HepG2 (cell line): ENCODE measurements around the gene TRMU.
"Not testable (repeated sequence)": the region's sequence is repeated elsewhere in the genome, so short reads cannot be mapped to it uniquely, and the experiment has no call there.

Experiments used
- DNMT3B ChIP-seq: conservative IDR thresholded peaks from 2 replicates; pipeline ENCODE4 v1.6.1; 2016; ENCODE audit warnings: missing biosample characterization, control low read depth
- YEATS4 ChIP-seq: sonication (generic); formaldehyde crosslinking; IDR thresholded peaks from 2 replicates; pipeline ENCODE4 v1.4.0; 2020; ENCODE audit warnings: missing genetic modification reagents, borderline replicate concordance
- ZNF557 ChIP-seq: sonication (generic); formaldehyde crosslinking; IDR thresholded peaks from 2 replicates; pipeline ENCODE4 v1.4.0; 2020; ENCODE audit warnings: missing genetic modification reagents
- ZNF891 ChIP-seq: sonication (generic); formaldehyde crosslinking; IDR thresholded peaks from 2 replicates; pipeline ENCODE4 v1.5.0; 2020; ENCODE audit warnings: mild to moderate bottlenecking, missing genetic modification reagents
- TF ChIP-seq, protein P1 (sequence below): sonication (generic); formaldehyde crosslinking; IDR thresholded peaks from 2 replicates; pipeline ENCODE4 v1.4.0; 2020; ENCODE audit warnings: missing genetic modification reagents, borderline replicate concordance
- TF ChIP-seq, protein P2 (sequence below): sonication (generic); formaldehyde crosslinking; IDR thresholded peaks from 2 replicates; pipeline ENCODE4 v1.4.0; 2020; ENCODE audit warnings: missing genetic modification reagents
- TF ChIP-seq, protein P3 (sequence below): sonication (generic); formaldehyde crosslinking; IDR thresholded peaks from 2 replicates; pipeline ENCODE4 v1.5.0; 2020; ENCODE audit warnings: mild to moderate bottlenecking, missing genetic modification reagents, moderate library complexity

DNA sequence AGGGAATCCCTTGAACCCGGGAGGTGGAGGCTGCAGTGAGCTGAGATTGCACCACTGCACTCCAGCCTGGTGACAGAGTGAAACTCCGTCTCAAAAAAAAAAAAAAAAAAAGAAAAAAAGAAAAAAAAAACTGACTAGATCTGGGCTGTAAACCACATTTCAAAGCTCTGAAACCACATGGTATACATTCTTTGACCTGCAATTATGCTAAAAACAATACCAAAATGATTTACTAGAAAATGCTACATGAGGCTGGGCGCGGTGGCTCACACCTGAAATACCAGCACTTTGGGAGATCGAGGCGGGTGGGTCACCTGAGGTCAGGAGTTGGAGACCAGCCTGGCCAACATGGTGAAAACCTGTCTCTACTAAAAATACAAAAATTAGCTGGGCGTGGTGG is 68.4 kb downstream of the TRMU start:
- not testable (repeated sequence) for TF ChIP-seq DNMT3B, ZNF557, YEATS4, ZNF891 (CRISPR knock-in tag)
- TF ChIP-seq, protein P1, sequence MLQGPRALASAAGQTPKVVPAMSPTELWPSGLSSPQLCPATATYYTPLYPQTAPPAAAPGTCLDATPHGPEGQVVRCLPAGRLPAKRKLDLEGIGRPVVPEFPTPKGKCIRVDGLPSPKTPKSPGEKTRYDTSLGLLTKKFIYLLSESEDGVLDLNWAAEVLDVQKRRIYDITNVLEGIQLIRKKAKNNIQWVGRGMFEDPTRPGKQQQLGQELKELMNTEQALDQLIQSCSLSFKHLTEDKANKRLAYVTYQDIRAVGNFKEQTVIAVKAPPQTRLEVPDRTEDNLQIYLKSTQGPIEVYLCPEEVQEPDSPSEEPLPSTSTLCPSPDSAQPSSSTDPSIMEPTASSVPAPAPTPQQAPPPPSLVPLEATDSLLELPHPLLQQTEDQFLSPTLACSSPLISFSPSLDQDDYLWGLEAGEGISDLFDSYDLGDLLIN, result not testable (repeated sequence)
- TF ChIP-seq, protein P2, sequence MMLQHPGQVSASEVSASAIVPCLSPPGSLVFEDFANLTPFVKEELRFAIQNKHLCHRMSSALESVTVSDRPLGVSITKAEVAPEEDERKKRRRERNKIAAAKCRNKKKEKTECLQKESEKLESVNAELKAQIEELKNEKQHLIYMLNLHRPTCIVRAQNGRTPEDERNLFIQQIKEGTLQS (CRISPR knock-in tag), result not testable (repeated sequence)
- TF ChIP-seq, protein P3, sequence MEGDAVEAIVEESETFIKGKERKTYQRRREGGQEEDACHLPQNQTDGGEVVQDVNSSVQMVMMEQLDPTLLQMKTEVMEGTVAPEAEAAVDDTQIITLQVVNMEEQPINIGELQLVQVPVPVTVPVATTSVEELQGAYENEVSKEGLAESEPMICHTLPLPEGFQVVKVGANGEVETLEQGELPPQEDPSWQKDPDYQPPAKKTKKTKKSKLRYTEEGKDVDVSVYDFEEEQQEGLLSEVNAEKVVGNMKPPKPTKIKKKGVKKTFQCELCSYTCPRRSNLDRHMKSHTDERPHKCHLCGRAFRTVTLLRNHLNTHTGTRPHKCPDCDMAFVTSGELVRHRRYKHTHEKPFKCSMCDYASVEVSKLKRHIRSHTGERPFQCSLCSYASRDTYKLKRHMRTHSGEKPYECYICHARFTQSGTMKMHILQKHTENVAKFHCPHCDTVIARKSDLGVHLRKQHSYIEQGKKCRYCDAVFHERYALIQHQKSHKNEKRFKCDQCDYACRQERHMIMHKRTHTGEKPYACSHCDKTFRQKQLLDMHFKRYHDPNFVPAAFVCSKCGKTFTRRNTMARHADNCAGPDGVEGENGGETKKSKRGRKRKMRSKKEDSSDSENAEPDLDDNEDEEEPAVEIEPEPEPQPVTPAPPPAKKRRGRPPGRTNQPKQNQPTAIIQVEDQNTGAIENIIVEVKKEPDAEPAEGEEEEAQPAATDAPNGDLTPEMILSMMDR (CRISPR knock-in tag), result not testable (repeated sequence)
